Activated T-cell treated with anti-CD3 and anti-CD28 coated beads for 48 hours (primary cell): ENCODE results near the gene STK24.
"Not testable (repeated sequence)": the region's sequence is repeated elsewhere in the genome, so short reads cannot be mapped to it uniquely, and the experiment has no call there.

Source experiments
- DNase-seq: peaks from one replicate; pipeline ENCODE4 v3.0.0-alpha.2; 2020; ENCODE audit warnings: low read depth

STK24 gene

GRCh38 chr13:98576963-98577835 lies at the start of gene STK24:
Gene STK24, minus strand, starts transcription at chr13:98577107. Its CDS starts 321 bp downstream, at chr13:98576786.
- DNase-seq = peak; percentile 75

DNA sequence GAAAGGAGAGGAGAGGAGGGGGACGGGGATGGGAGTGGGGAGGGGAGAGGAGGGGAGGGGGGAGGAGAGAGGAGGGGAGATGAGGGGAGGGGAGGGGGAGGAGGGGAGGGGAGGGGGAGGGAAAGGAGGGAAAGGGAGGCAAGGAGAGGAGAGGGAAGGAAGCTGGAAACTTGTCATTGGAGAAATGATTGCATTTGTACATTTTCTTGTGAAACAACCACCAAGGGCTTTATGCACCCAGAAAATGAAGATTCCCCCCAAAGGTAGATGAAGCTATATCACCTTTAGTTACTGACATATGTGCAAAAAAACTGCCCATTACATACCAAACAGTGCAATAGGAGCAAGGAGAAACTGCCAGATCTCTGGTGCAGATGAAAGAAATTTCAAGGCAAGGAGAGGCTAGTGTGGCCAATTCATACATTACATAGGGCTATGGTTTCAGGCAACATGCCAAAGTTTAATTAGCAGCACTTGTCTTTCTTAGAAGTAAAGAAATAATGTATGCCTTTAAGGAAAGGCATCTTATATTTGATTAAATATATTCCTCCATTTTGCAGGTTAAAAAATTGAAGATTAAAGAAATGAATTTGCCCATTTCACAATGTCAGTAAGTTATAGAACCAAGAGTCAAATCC lies 49.5 kb upstream of the STK24 start:
- no peak for DNase-seq

DNA sequence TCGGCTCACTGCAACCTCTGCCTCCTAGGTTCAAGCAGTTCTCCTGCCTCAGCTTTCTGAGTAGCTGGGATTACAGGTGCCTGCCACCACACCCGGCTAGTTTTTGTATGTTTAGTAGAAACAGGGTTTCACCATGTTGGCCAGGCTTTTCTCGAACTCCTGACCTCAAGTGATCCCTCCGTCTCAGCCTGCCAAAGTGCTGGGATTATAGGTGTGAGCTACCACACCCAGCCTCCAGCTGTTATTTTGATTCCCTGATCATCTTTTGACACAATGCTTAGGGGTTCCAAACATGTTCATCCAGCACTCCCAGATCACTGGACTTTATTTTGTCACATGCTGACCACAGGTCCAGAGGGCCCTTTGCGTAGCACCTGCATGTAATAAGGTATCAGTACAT lies 47.7 kb upstream of the STK24 start:
- not testable (repeated sequence) for DNase-seq

GRCh38 chr13:98622931-98623331 lies 46.0 kb upstream of the STK24 start:
- no peak for DNase-seq

- no peak for DNase-seq
These were observed 42.6 kb upstream of the STK24 start for GRCh38 chr13:98619556-98619955.

DNA sequence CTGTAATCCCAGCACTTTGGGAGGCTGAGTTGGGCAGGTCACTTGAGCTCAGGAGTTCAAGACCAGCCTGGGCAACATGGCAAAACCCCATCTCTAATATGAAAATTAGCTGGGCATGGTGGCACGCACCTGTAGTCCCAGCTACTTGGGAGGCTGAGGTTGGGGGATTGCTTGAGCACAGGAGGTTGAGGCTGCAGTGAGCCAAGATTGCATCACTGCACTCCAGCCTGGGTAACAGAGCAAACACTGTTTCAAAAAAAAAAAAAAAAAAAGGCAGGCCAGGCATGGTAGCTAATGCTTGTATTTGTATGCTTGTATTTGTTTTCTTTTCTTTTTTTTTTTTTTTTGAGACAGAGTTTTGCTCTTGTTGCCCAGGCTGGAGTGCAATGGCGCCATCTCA lies 38.7 kb upstream of the STK24 start:
- not testable (repeated sequence) for DNase-seq

GRCh38 chr13:98613591-98613990 lies 36.7 kb upstream of the STK24 start:
- no peak for DNase-seq

GRCh38 chr13:98609756-98610155 lies 32.8 kb upstream of the STK24 start:
- DNase-seq = no peak

- DNase-seq = no peak
These were observed 29.4 kb upstream of the STK24 start for GRCh38 chr13:98606296-98606695.

GRCh38 chr13:98599502-98600328 lies 22.8 kb upstream of the STK24 start:
- no peak for DNase-seq

GRCh38 chr13:98598043-98598442 lies 21.1 kb upstream of the STK24 start:
- no peak for DNase-seq

GRCh38 chr13:98595134-98595533 lies 18.2 kb upstream of the STK24 start:
- DNase-seq = no peak

DNA sequence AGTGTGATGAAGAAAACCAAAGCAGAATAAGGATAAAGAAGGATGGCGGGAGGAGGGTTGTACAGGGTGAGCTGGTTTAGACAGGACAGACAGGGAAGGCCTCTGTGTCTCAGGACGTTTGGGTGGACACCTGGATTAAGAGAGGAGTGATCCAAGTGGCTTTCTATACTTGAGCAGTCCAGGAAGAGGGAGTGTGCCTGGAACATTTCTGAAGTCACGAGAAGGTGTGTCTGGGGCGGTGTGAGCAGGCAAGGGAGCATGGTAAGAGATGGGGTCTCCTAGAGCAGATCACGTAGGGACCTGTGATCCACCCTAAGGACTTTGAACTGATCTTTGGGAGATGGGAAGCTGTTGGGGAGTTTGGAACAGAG lies 15.4 kb upstream of the STK24 start:
- no peak for DNase-seq

DNA sequence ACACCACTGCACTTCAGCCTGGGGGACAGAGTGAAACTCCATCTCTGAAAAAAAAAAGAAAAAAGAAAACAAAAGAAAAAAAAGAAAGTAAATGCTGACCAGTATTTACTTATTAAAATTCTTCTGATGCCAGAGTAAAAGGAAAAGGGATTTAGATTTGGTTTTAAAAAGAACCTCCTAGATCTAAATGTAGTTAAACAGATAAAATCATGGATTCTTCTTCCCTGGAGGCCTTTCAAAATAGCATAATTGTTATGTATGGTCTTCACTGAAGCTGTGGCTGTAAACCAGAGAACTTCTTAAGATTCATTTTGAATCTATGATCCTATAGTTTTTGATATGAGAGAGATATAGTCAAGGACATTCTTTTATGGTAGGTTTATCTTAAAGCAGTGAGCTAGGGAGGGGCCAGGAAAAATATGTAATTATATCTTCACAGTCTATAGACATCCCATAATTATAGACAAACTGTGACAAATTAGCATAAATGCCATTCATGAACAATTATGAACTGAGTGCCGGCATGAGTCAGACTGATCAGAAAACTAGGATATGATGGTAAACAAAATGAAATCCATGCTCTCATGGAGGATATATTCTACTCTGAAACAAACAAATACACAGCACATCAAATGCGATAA lies 14.9 kb upstream of the STK24 start:
- no peak for DNase-seq

- not testable (repeated sequence) for DNase-seq
These were observed 13.6 kb upstream of the STK24 start for GRCh38 chr13:98590471-98590870.

DNA sequence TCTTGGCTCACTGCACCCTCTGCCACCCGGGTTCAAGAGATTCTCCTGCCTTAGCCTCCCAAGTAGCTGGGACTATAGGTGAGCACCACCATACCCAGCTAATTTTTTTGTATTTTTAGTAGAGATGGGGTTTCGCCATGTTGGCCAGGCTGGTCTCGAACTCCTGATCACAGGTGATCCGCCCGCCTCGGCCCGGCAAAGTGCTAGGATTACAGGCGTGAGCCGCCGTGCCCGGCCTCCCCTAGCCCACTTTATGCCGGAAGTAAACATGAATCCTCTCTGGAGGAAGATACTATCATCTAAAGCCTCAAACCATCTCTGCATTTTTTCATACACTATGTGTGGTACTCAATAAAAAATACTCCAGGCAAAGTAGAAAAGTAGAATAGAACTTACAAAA lies 12.6 kb upstream of the STK24 start:
- DNase-seq = not testable (repeated sequence)

- no peak for DNase-seq
These were observed 9.8 kb upstream of the STK24 start for GRCh38 chr13:98586400-98587345.

DNA sequence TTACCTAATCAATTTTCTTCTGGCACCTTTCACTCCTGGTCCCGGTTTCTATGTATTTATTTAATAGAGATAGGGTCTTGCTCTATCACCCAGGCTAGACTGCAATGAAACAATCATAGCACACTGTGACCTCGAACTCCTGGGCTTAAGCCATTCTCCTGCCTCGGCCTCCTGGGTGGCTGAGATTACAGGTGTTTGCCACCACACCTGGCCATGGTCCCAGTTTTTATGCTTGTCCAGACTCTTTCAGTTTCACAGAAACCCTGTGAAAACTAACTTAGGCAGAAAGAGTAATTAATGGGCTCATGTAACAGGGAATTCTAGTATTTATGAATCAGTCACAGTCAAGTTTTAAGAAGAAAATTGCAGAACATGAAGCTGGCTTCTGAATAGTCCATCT lies 9.0 kb upstream of the STK24 start:
- DNase-seq = no peak

GRCh38 chr13:98585398-98585754 lies 8.5 kb upstream of the STK24 start:
- no peak for DNase-seq

DNA sequence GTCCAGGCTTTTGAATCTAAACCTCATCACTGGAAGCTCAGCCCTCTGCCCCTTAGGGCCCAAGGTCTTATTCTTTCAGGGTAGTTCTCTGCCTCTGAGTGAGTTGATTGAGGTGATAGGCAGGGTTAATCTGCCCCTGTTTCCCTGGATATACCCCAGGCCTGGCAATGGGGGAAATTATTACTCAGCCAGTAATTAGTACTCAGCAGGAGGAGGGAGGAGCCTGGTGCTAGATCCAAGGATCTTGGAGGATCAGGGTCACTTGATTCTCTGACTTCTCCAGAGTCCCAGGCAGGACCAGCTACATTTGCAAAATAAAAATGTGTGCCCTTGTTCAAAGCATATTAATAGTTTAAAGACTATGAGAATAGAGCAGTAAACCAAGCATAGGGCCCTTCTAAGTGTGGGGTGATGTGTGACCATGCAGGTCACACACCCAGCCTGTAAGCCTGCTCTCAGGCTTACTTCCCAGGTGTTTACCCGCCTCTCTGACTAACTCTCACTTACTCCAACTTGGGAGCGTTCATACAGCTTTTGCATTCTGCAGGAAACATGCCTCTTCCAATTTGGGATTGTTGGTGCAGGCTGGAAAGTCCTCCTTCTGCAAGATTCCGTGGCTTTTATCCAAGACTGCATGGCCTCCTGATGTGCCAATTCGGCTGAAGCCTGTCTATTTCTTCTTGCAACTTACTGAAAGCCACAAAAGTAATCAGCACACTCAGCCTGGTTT lies 7.9 kb upstream of the STK24 start:
- no peak for DNase-seq
